AG08396 (cell line): ENCODE data around the gene TPST1.
"Not testable (repeated sequence)": the region's sequence is repeated elsewhere in the genome, so short reads cannot be mapped to it uniquely, and the experiment has no call there.

ENCODE experiments used
- DNase-seq: peaks from one replicate; pipeline ENCODE4 v3.0.0; 2012; ENCODE audit warnings: low spot score, mixed read lengths

Gene TPST1

DNA sequence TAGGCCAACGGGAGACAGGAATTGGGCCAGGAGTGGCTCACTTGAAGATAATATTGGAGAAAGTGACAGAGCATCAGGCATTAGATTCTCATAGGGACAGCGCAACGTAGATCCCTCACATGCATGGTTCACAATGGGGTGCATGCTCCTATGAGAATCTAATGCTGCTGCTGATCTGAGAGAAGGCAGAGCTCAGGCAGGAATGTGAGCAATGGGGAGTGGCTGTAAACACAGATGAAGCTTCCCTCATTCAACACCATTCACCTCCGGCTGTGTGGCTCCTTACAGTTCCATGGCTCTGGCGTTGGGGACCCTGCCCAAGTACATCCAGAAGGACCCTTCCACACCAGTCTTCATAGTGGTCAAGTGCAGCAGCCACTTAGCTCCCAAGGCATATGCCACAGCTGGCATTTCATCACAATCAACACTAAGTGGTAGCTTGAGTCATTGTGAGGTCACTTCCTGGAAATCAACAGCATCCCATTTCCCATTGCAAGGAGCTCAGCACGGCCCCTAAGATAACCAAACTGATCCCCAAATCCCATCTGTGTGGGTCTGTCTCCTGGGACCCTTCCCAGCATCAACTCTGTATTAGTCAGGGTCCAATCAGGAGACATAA lies 174.5 kb downstream of the TPST1 start:
- no peak for DNase-seq

GRCh38 chr7:66380272-66380888 lies 175.2 kb downstream of the TPST1 start:
- no peak for DNase-seq

DNA sequence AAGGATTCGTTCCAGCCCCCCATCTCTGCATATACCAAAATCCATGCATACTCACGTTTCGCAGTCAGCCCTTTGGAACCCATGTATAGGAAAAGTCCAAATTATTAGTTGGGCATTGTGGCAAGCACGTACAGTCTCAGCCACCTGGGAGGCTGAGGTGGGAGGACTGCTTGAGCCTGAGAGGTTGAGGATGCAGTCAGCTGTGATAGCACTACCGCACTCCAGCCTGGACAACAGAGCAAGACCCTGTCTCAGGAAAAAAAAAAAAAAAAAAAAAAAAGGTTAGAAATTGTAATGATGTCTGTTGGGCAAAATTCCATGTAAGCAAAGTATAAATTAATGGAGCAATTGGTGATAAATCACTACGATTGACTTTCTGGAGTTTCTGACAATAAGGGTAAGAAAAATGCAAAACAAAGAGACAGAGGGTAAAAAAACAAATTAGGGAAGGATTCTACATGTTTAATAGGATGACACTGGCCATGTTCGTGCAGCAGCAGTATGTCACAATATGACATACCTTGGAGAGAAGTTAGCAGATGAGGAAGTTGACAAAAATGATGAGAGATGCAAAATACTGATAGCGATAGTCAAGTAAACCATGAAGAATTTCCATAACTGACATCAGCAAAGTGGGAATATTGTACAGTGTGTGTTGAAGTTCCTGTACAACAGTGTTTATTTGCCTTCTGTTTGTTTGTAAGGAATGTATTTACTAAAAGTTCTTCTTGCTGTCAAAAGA lies 177.2 kb downstream of the TPST1 start:
- DNase-seq, result not testable (repeated sequence)

- not testable (repeated sequence) for DNase-seq
These were observed 180.2 kb downstream of the TPST1 start for GRCh38 chr7:66385191-66385905.

- not testable (repeated sequence) for DNase-seq
These were observed 190.0 kb downstream of the TPST1 start for GRCh38 chr7:66395128-66395571.

GRCh38 chr7:66396052-66396451 lies 190.9 kb downstream of the TPST1 start:
- not testable (repeated sequence) for DNase-seq

DNA sequence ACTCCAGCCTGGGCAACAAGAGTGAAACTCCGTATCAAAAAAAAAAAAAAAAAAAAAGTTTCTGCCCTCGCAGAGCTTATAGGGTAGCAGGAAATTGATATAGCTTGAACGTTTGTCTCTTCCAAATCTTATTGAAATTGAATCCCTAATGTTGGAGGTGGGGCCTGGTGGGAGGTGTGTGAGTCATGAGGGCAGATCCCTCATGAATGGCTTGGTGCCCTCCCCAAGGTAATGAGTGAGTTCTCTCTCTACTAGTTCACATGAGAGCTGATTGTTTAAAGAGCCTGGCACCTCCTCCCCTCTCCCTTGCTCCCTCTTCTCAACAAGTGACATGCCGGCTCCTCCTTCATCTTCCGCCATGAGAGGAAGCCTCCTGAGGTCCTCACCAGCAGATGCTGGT lies 193.7 kb downstream of the TPST1 start:
- not testable (repeated sequence) for DNase-seq

GRCh38 chr7:66399566-66399965 lies 194.4 kb downstream of the TPST1 start:
- no peak for DNase-seq

GRCh38 chr7:66400400-66400799 lies 195.3 kb downstream of the TPST1 start:
- no peak for DNase-seq

- not testable (repeated sequence) for DNase-seq
These were observed 196.0 kb downstream of the TPST1 start for GRCh38 chr7:66401126-66401525.

DNA sequence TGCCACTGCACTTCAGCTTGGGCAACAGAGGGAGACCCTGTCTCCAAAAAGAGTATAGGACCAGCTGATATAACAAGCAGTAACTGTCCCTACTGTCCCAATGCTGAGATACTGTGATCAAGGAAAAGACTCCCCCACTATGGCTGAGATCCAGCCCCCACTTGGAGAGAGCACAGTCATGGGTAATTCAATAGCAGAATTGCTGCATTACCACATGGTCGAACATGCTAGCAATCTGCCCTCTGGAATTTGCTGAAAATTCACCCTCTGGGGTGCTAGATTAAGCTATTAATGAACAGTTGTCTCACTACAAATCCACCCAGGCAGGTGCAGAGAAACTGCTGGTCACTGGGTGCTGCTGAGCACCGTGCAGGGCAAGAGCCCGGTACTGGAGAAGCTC lies 196.8 kb downstream of the TPST1 start:
- DNase-seq, result not testable (repeated sequence)

DNA sequence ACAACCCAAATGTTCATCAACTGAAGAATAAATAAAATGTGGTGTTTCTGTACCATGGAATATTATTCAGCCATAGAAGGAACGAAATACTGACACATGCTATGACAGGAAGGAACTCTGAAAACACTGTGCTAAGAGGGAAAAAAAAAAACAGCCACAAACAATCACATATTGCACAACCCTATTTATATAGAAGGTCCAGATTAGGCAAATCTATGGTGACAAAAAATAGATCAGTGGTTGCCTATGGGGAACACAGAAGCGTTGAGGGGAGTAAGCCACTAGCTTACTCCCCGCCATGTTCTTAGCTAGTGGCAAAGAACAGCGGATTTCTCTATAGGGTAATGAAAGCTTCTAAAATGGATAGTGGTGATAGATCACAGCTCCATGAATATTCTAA lies 198.4 kb downstream of the TPST1 start:
- no peak for DNase-seq

DNA sequence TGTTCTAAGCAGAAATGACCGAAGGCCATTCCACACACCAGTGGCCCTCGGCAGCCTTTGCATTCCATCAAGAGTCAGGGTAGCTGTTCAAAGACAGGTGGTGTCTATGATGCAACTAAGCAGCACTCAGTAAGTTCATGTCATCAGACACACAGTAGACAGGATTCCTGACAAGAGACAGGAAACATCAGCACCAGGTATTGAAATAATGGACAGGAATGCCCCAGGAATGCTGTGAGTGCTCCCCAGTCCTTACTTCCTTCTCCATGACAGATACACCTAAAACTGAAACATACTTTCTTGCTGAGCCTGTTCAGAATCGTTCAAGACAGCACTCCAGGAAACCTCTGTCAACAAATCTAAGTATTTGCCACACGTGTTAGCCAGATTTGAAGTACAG lies 204.4 kb downstream of the TPST1 start:
- no peak for DNase-seq
